WTC11 (cell line): ENCODE results near the gene MARF1. TPM values are rescaled to one million over a fixed set of nuclear protein-coding genes. Genes with fewer than 3 reads are reported as not detected.

Experiments
- ATAC-seq: fragments of 200-7000 bp; cut with Tn5 transposase; 2 replicates; pipeline ENCODE4 v1.10.0; 2021; ENCODE audit warnings: mild to moderate bottlenecking, moderate library complexity
- Bru-seq: library from RNA; stranded (reverse); fragments of 400-500 nt; gene quantifications from one replicate; lab custom pipeline; 2021; lab: Mats Ljungman, UMichigan
- CTCF ChIA-PET: fragments of 300-600 bp; sonication (Branson Sonifier 250); formaldehyde crosslinking; loops from one replicate; lab custom pipeline; 2021; ENCODE audit warnings: antibody characterized with exemption; lab: Charles Lee
- POLR2A ChIA-PET: fragments of 350-600 bp; sonication (Branson Sonifier 250); formaldehyde crosslinking; loops from one replicate; lab custom pipeline; 2021; ENCODE audit warnings: antibody characterized with exemption; lab: Charles Lee
- DNase-seq: peaks from one replicate; pipeline ENCODE4 v3.0.0; 2021; ENCODE audit warnings: low spot score
- H3K27ac Mint-ChIP-seq: 2 replicates; pipeline ENCODE4 v1.8.0; 2021; ENCODE audit warnings: mixed read lengths
- H3K27me3 Mint-ChIP-seq: 2 replicates; pipeline ENCODE4 v1.8.0; 2021; ENCODE audit warnings: low read depth, mild to moderate bottlenecking, moderate library complexity, mixed read lengths
- H3K36me3 Mint-ChIP-seq: 2 replicates; pipeline ENCODE4 v1.8.0; 2021; ENCODE audit warnings: mixed read lengths
- H3K4me1 Mint-ChIP-seq: 2 replicates; pipeline ENCODE4 v1.8.0; 2022; ENCODE audit warnings: mixed read lengths
- H3K4me3 Mint-ChIP-seq: 2 replicates; pipeline ENCODE4 v1.8.0; 2021; ENCODE audit warnings: mild to moderate bottlenecking, moderate library complexity, mixed read lengths
- H3K9me3 Mint-ChIP-seq: 2 replicates; pipeline ENCODE4 v1.8.0; 2021; ENCODE audit warnings: mixed read lengths
- ESRRA ChIP-seq: sonication (generic); formaldehyde crosslinking; IDR thresholded peaks from 2 replicates; pipeline ENCODE4 v1.8.1; 2022; ENCODE audit warnings: mild to moderate bottlenecking, missing genetic modification reagents, borderline replicate concordance
- FOXK1 ChIP-seq: sonication (generic); formaldehyde crosslinking; IDR thresholded peaks from 2 replicates; pipeline ENCODE4 v1.8.0; 2022; ENCODE audit warnings: mild to moderate bottlenecking, moderate library complexity, missing genetic modification reagents
- GABPB1 ChIP-seq: sonication (generic); formaldehyde crosslinking; IDR thresholded peaks from 2 replicates; pipeline ENCODE4 v1.8.1; 2023; ENCODE audit warnings: mild to moderate bottlenecking, missing genetic modification reagents
- MYBL2 ChIP-seq: sonication (generic); formaldehyde crosslinking; IDR thresholded peaks from 2 replicates; pipeline ENCODE4 v1.8.1; 2023; ENCODE audit warnings: mild to moderate bottlenecking, moderate library complexity, missing genetic modification reagents
- SP1 ChIP-seq: sonication (generic); formaldehyde crosslinking; conservative IDR thresholded peaks from 2 replicates; pipeline ENCODE4 v1.8.1; 2022; ENCODE audit warnings: missing genetic modification reagents
- ZBTB21 ChIP-seq: sonication (generic); formaldehyde crosslinking; IDR thresholded peaks from 2 replicates; pipeline ENCODE4 v1.8.1; 2023; ENCODE audit warnings: mild to moderate bottlenecking, missing genetic modification reagents, borderline replicate concordance
- long read RNA-seq, 3 experiments: library from RNA in 1 of 3; library from capped mRNA in 1 of 3; library from polyadenylated mRNA in 1 of 3; unstranded in 2 of 3; stranded (forward) in 1 of 3; transcript quantifications; one replicate each; pipeline ENCODE4 v2.0.0, GENCODE V29; 2021
- total RNA-seq: library from RNA; stranded (reverse); gene quantifications from 3 replicates; pipeline ENCODE4 v1.2.3, GENCODE V29; 2021
- TF ChIP-seq, protein P1 (sequence below): sonication (generic); formaldehyde crosslinking; IDR thresholded peaks from 2 replicates; pipeline ENCODE4 v1.8.0; 2023; ENCODE audit warnings: mild to moderate bottlenecking, missing genetic modification reagents
- TF ChIP-seq, protein P2 (sequence below): fragments of 250-450 bp; sonication (Bioruptor Pico); IDR thresholded peaks from 2 replicates; pipeline ENCODE4 v2.1.2; 2022; ENCODE audit warnings: mild to moderate bottlenecking, moderate library complexity
- TF ChIP-seq, protein P3 (sequence below): sonication (generic); formaldehyde crosslinking; IDR thresholded peaks from 2 replicates; pipeline ENCODE4 v1.8.1; 2023; ENCODE audit warnings: mild to moderate bottlenecking, missing genetic modification reagents, moderate library complexity
- TF ChIP-seq, protein P4 (sequence below): sonication (generic); formaldehyde crosslinking; IDR thresholded peaks from 2 replicates; pipeline ENCODE4 v1.8.0; 2022; ENCODE audit warnings: mild to moderate bottlenecking, missing genetic modification reagents
- TF ChIP-seq, protein P5 (sequence below): sonication (generic); formaldehyde crosslinking; conservative IDR thresholded peaks from 2 replicates; pipeline ENCODE4 v1.8.1; 2023; ENCODE audit warnings: mild to moderate bottlenecking, low read depth, missing genetic modification reagents, moderate library complexity
- TF ChIP-seq, protein P6 (sequence below): sonication (generic); formaldehyde crosslinking; IDR thresholded peaks from 2 replicates; pipeline ENCODE4 v1.8.0; 2022; ENCODE audit warnings: mild to moderate bottlenecking, missing genetic modification reagents
- TF ChIP-seq, protein P7 (sequence below): sonication (generic); formaldehyde crosslinking; IDR thresholded peaks from 2 replicates; pipeline ENCODE4 v1.8.1; 2022; ENCODE audit warnings: mild to moderate bottlenecking, missing genetic modification reagents, moderate library complexity, borderline replicate concordance

The MARF1 gene, protein sequence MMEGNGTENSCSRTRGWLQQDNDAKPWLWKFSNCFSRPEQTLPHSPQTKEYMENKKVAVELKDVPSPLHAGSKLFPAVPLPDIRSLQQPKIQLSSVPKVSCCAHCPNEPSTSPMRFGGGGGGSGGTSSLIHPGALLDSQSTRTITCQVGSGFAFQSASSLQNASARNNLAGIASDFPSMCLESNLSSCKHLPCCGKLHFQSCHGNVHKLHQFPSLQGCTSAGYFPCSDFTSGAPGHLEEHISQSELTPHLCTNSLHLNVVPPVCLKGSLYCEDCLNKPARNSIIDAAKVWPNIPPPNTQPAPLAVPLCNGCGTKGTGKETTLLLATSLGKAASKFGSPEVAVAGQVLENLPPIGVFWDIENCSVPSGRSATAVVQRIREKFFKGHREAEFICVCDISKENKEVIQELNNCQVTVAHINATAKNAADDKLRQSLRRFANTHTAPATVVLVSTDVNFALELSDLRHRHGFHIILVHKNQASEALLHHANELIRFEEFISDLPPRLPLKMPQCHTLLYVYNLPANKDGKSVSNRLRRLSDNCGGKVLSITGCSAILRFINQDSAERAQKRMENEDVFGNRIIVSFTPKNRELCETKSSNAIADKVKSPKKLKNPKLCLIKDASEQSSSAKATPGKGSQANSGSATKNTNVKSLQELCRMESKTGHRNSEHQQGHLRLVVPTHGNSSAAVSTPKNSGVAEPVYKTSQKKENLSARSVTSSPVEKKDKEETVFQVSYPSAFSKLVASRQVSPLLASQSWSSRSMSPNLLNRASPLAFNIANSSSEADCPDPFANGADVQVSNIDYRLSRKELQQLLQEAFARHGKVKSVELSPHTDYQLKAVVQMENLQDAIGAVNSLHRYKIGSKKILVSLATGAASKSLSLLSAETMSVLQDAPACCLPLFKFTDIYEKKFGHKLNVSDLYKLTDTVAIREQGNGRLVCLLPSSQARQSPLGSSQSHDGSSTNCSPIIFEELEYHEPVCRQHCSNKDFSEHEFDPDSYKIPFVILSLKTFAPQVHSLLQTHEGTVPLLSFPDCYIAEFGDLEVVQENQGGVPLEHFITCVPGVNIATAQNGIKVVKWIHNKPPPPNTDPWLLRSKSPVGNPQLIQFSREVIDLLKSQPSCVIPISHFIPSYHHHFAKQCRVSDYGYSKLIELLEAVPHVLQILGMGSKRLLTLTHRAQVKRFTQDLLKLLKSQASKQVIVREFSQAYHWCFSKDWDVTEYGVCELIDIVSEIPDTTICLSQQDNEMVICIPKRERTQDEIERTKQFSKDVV (N-terminal part only)
- total RNA-seq (26.2 to 31.9 TPM (median 28.5 TPM) in 3 replicates), Bru-seq, nascent RNA (percentile 69 among the genes with signal in this experiment)
- long read RNA-seq, experiment 1, full-length matches to known transcripts, result 4 of 40 reads
- long read RNA-seq, experiment 1, partial matches to known transcripts, result 15 of 40 reads
- long read RNA-seq, experiment 1, other reads (novel, unspliced or antisense), result 21 of 40 reads
- long read RNA-seq, experiment 2, partial matches to known transcripts, result 7 of 16 reads
- long read RNA-seq, experiment 2, other reads (novel, unspliced or antisense), result 9 of 16 reads
- long read RNA-seq, experiment 3, partial matches to known transcripts, result 1 of 1 reads
- long read RNA-seq, experiment 3, other reads (novel, unspliced or antisense), result 0 of 1 reads

DNA sequence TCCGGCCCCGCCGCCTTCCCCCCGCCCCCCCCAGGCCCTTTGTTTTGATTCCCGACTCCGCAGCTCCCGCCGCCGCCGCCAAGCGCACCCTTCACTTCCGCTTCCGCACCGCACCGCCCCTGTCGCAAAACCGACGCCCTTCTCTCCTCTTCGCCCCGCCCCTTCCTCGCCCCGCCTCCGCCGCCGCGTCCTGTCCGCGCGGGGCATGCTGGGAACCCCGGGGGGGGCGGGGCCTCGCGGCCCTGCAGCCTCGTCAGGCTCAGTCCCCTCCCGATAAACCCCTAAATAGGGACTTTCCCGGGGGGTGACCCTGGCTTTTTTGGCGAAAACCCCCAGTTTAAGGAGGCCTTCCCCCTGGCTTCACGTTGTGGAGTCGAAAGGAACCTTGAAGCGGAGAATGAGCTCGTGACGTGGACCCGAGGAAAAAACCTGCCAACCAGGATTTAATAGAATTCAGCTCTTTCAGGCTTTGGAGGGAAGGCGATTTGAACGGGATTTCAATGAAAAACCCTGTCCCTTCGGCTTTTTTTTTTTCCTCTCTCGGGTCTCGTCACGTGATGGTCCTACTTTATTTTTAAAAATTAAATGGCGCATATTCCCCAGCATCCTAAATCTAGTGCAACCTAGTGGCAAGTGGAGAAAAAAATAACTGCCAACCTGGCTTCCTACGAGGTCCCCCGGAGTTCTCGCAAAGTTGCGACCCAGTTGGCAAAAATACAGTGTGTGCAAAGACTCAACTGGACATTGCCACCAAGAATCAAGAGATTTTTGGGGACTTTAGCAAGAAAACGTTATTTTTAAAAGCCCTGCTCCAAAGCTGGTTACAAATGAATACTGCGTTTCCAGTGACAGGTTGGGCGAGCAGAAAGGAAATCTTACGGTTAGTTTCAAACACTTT is at the start of gene MARF1:
TSS of gene MARF1 (minus strand) at position 107 of the 898 bp plus-strand sequence. CDS start 3,921 bp downstream, outside the sequence.
- peak within 1 kb of the TSS; percentile 88 for H3K4me3 Mint-ChIP-seq
- CTCF ChIA-PET, result interaction anchor here (0.5 to 1.4 kb wide), 11 partner anchors 22 to 668 kb away, joined by 3 to 7 read pairs (median 3); partner anchors contain the start of gene PDXDC1
- H3K27ac Mint-ChIP-seq, result peak within 1 kb of the TSS; percentile 94
- no peaks in the 10 kb centered on the region for H3K9me3 Mint-ChIP-seq
- ATAC-seq, result peak; percentile 6
- H3K27me3 Mint-ChIP-seq, result no peaks in the 10 kb centered on the region; the same call in 1 of the 2 replicates
- H3K4me1 Mint-ChIP-seq, result peaks cover 11% of the 10 kb centered on the region
- POLR2A ChIA-PET, result interaction anchor here (0.5 to 1.0 kb wide), 5 partner anchors 10 to 969 kb away, joined by 3 to 4 read pairs (median 3); no protein-coding TSS in a partner anchor
- peaks cover 9% of the 10 kb centered on the region for H3K36me3 Mint-ChIP-seq
- DNase-seq, result peak; percentile 99
- TF ChIP-seq, protein P1, sequence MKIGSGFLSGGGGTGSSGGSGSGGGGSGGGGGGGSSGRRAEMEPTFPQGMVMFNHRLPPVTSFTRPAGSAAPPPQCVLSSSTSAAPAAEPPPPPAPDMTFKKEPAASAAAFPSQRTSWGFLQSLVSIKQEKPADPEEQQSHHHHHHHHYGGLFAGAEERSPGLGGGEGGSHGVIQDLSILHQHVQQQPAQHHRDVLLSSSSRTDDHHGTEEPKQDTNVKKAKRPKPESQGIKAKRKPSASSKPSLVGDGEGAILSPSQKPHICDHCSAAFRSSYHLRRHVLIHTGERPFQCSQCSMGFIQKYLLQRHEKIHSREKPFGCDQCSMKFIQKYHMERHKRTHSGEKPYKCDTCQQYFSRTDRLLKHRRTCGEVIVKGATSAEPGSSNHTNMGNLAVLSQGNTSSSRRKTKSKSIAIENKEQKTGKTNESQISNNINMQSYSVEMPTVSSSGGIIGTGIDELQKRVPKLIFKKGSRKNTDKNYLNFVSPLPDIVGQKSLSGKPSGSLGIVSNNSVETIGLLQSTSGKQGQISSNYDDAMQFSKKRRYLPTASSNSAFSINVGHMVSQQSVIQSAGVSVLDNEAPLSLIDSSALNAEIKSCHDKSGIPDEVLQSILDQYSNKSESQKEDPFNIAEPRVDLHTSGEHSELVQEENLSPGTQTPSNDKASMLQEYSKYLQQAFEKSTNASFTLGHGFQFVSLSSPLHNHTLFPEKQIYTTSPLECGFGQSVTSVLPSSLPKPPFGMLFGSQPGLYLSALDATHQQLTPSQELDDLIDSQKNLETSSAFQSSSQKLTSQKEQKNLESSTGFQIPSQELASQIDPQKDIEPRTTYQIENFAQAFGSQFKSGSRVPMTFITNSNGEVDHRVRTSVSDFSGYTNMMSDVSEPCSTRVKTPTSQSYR (CRISPR knock-in tag), result 0 out of 2 replicates have a peak, but pooled peaks have one; percentile 32
- TF ChIP-seq, protein P2, sequence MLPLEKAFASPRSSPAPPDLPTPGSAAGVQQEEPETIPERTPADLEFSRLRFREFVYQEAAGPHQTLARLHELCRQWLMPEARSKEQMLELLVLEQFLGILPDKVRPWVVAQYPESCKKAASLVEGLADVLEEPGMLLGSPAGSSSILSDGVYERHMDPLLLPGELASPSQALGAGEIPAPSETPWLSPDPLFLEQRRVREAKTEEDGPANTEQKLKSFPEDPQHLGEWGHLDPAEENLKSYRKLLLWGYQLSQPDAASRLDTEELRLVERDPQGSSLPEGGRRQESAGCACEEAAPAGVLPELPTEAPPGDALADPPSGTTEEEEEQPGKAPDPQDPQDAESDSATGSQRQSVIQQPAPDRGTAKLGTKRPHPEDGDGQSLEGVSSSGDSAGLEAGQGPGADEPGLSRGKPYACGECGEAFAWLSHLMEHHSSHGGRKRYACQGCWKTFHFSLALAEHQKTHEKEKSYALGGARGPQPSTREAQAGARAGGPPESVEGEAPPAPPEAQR, result no peak
- TF ChIP-seq, protein P3, sequence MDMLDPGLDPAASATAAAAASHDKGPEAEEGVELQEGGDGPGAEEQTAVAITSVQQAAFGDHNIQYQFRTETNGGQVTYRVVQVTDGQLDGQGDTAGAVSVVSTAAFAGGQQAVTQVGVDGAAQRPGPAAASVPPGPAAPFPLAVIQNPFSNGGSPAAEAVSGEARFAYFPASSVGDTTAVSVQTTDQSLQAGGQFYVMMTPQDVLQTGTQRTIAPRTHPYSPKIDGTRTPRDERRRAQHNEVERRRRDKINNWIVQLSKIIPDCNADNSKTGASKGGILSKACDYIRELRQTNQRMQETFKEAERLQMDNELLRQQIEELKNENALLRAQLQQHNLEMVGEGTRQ (CRISPR knock-in tag), result peak; percentile 82
- TF ChIP-seq, protein P4, sequence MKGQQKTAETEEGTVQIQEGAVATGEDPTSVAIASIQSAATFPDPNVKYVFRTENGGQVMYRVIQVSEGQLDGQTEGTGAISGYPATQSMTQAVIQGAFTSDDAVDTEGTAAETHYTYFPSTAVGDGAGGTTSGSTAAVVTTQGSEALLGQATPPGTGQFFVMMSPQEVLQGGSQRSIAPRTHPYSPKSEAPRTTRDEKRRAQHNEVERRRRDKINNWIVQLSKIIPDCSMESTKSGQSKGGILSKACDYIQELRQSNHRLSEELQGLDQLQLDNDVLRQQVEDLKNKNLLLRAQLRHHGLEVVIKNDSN (CRISPR knock-in tag), result peak; percentile 72
- TF ChIP-seq, protein P5, sequence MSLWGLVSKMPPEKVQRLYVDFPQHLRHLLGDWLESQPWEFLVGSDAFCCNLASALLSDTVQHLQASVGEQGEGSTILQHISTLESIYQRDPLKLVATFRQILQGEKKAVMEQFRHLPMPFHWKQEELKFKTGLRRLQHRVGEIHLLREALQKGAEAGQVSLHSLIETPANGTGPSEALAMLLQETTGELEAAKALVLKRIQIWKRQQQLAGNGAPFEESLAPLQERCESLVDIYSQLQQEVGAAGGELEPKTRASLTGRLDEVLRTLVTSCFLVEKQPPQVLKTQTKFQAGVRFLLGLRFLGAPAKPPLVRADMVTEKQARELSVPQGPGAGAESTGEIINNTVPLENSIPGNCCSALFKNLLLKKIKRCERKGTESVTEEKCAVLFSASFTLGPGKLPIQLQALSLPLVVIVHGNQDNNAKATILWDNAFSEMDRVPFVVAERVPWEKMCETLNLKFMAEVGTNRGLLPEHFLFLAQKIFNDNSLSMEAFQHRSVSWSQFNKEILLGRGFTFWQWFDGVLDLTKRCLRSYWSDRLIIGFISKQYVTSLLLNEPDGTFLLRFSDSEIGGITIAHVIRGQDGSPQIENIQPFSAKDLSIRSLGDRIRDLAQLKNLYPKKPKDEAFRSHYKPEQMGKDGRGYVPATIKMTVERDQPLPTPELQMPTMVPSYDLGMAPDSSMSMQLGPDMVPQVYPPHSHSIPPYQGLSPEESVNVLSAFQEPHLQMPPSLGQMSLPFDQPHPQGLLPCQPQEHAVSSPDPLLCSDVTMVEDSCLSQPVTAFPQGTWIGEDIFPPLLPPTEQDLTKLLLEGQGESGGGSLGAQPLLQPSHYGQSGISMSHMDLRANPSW (CRISPR knock-in tag), result no peak
- peak; percentile 92 for TF ChIP-seq FOXK1 (CRISPR knock-in tag)
- TF ChIP-seq ESRRA (CRISPR knock-in tag), result no peak
- TF ChIP-seq, protein P6, sequence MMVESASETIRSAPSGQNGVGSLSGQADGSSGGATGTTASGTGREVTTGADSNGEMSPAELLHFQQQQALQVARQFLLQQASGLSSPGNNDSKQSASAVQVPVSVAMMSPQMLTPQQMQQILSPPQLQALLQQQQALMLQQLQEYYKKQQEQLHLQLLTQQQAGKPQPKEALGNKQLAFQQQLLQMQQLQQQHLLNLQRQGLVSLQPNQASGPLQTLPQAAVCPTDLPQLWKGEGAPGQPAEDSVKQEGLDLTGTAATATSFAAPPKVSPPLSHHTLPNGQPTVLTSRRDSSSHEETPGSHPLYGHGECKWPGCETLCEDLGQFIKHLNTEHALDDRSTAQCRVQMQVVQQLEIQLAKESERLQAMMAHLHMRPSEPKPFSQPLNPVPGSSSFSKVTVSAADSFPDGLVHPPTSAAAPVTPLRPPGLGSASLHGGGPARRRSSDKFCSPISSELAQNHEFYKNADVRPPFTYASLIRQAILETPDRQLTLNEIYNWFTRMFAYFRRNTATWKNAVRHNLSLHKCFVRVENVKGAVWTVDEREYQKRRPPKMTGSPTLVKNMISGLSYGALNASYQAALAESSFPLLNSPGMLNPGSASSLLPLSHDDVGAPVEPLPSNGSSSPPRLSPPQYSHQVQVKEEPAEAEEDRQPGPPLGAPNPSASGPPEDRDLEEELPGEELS (CRISPR knock-in tag), result peak; percentile 21; the same call in 1 of the 2 replicates
- peak; percentile 96 for TF ChIP-seq SP1
- no peak for TF ChIP-seq ZBTB21 (CRISPR knock-in tag)
- 0 out of 2 replicates have a peak, but pooled peaks have one; percentile 27 for TF ChIP-seq MYBL2 (CRISPR knock-in tag)
- TF ChIP-seq, protein P7, sequence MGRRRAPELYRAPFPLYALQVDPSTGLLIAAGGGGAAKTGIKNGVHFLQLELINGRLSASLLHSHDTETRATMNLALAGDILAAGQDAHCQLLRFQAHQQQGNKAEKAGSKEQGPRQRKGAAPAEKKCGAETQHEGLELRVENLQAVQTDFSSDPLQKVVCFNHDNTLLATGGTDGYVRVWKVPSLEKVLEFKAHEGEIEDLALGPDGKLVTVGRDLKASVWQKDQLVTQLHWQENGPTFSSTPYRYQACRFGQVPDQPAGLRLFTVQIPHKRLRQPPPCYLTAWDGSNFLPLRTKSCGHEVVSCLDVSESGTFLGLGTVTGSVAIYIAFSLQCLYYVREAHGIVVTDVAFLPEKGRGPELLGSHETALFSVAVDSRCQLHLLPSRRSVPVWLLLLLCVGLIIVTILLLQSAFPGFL (CRISPR knock-in tag), result no peak
- peak; percentile 4; the same call in 1 of the 2 replicates for TF ChIP-seq GABPB1 (CRISPR knock-in tag)
